Epidermal melanocyte (primary cell): ENCODE results near the gene PRIMA1.

Experiments used
- DNase-seq: peaks from one replicate; pipeline ENCODE4 v3.0.0; 2011; ENCODE audit warnings: low spot score; ENCODE audit not compliant: insufficient read length

The PRIMA1 gene

GRCh38 chr14:93797071-93797470 is 8.8 kb upstream of the PRIMA1 start:
- DNase-seq: no peak

DNA sequence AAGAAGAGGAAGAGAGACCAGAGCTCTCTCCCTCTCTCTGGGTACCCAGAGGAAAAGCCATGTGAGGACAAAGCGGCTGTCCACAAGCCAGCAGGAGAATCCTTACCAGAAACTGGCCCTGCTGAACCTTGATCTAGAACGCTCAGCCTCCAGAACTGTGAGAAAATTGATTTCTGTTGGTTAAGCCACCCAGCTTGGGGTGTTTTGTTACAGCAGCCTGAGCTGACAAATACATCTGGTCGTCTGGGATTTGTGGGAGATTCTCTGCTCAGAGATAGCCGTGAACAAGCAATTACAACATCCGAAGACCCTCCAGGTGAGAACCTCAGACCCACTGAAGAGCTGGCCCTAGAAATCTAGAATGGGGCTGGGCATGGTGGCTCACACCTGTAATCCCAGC is 6.5 kb upstream of the PRIMA1 start:
- DNase-seq: no peak

- DNase-seq: no peak
Observed at GRCh38 chr14:93793555-93794324, 5.5 kb upstream of the PRIMA1 start.

- DNase-seq: no peak
Observed at GRCh38 chr14:93792391-93792790, 4.1 kb upstream of the PRIMA1 start.

DNA sequence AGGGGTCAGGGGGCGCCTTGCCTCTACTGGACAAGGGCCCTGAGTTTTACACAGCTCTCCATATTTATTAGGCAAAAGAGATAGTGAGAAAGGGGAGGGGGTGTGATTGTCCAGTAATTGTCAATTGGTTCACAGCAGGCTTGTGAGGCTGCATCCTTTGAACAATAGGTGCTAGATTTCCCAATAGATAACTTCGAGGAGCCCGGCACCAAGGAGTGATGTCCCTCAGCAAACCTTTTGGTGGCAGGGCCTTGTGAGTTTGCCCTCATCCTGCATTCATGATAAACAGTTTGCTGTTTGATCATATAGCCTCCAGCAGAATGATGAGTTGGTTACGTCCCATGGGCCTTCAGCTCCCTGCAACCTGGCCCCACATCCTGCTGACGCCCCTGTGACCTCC is 2.7 kb upstream of the PRIMA1 start:
- no peak for DNase-seq

DNA sequence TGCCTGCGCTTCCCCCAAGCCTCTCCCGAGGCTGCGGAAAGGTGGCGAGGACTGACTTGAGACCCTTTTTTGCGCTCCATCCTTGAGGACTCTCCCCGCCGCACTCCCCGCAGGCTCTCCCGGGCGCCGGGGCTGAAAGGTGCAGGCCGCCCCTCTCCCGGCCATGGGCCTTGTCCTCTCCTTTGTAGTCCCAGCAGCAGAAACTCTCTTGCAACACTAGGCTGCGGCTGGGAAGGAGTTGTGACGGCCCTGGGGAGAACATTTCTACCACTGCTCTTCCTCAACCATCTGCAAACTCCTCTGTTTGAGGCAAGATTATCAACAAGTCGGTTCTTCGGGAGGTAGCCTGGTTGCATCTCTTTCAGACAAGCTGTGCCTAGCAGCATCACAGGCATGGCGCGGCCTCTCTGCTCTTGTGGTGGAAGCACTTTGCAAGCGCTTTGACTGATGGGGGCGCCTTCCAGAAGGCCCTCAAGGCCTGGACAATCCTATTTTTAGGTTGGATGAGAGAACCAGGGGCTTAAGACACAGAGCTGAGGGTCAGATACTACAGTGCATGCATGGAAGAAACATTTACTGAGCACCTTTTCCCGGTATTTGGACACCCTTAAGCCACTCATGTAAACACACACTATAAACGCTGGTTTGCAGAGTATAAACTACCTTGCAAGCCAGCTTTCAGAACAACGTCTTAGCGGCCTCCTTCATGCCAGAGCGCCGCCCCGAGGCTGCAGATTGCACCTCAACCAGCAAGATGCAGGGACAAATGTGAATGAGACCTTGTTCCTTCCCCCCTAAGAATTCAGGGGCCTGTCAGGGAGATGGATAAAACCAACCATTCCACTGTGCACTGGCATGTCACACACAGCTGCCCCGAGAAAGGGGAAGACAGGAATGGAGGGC is 1.2 kb upstream of the PRIMA1 start:
- no peak for DNase-seq

GRCh38 chr14:93788543-93789227 is 400 bp upstream of the PRIMA1 start:
- no peak for DNase-seq

- DNase-seq: no peak
Observed at GRCh38 chr14:93787465-93788292, 606 bp downstream of the PRIMA1 start.

GRCh38 chr14:93785423-93785822 is 2.9 kb downstream of the PRIMA1 start:
- no peak for DNase-seq

GRCh38 chr14:93784878-93785277 is 3.4 kb downstream of the PRIMA1 start:
- DNase-seq: no peak

GRCh38 chr14:93780813-93781400 is 7.4 kb downstream of the PRIMA1 start:
- DNase-seq: no peak

DNA sequence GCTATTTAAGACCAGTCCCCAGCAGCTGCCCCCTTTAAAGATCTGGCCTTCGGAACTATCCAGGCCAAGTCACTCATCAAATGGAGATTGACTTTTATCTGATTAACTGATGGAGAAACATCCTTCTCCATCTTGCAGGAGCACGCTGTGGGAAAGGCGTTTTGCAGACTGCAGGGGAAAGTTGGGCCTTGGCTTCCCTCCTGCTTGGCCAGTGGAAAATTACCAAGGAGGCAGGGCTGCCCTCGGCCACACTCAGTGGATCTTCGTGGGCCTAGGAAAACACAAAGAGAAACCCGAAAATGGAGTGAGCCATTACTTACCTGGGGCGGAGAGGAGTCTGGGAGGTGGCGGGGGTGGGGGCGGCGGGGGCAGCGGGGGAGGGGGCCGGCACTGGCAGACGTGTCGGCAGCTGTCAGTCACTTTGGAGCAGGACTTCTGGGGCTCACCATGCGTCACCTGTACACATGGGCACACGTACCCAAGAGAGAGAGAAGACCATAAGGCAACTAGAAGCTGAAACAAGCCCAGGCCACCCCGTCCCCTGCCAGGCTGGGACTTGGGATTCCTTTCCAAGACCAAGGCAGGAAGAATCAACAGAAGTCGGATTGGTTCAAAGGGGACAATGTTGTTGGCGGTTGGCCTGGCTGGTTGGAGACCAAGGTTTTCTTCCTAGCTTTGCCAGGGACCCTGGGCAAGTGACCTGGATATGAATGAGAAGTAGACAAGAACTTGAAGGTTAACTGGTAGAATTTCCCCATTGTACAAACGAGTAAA is 9.2 kb downstream of the PRIMA1 start:
- DNase-seq: no peak

DNA sequence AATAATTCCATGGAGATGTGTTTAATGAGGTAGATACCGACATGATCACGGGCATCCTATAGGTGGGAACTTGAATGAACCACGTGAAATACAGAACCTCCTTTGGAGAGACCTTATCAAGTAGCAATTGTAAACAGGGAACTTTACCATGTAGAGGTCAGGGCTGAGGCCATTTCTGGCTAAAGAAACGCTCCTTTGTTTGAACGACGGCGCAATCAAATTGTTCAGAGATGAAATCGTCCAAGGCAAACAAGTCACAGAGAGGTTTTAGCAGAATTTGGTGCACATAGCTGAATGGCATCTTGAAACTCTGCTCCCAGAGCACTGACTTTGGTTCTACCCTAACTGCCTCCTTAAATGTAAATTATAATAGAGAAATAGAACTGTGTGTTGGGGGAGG is 9.8 kb downstream of the PRIMA1 start:
- no peak for DNase-seq

DNA sequence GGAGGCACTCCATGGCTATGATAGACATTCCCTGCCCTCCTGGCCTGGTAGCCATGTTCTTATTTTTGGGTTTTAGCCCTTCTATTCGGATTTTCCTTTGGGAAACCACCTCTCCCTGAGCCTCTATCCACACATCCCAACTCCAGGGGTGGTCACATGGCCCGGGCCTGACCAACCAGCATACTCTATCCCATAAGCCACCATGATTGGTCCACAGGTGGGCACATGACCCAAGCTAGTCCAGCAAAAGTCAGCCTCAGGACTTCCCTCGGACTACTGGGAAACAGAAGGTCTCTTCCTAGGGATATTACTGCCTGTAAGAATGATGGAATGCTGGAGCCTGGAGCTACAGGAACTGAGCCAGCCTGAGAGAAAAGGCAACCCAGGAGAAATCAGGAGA is 12.5 kb downstream of the PRIMA1 start:
- DNase-seq: no peak

- DNase-seq: no peak
Observed at GRCh38 chr14:93775158-93775557, 13.1 kb downstream of the PRIMA1 start.

GRCh38 chr14:93772263-93772662 is 16.0 kb downstream of the PRIMA1 start:
- DNase-seq: no peak

DNA sequence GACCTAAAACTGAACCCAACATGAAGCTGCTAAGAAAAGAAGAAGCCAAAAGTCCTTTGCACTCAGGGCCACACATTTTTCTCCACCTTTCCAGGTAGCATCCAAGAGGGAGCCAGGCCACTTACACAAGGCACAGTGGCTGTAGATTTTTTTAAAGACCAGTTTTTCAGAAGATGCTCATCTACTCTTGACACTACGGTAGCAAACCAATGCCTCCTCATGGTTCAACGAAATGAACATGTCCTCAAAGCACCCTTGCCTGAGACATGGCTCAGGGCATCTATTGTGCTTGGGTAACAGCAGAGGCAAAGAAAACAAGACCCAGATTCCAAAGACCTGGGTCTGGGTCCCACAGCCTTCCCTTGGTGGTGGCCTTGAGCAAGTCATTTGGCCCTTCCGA is 22.3 kb downstream of the PRIMA1 start:
- DNase-seq: no peak

DNA sequence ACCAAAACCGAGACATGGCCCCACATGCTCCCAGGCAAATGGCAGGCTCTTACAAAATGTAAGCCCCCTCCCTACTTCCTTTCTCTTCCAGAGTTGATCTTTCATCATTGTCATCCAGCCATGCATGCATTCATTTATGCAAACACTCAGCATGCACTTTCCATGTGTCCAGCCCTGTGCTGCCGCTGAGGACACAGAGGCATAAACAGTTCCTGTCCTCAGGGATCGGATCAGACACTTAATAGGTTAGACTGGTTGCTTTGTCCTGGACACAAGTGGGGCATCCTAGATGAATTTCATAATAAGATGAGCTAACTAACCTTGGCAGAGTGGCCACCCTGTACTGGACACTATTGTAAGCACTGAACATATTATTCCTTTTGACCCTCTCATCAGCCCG is 23.1 kb downstream of the PRIMA1 start:
- DNase-seq: no peak

DNA sequence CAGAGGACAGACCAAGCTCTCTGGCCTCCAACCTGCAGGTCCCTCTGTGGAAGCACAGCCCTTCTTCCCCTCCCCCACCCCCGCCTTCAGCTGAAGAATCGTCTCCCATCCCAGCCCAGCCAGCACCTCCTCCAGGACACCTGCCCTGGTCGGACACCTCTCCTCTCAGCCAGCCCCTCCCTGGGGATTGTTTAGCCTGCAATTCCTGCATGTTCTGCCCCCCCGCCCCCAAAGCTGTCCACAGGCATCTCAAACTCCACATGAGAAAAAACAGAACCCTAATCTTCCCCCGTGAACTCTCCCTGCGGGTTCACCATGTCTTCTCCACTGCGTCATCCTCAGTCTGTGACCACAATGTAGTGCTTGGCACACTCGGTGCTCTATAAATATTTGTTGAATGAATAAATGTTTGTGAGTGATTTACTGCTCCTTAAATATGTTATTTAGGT is 24.1 kb downstream of the PRIMA1 start:
- no peak for DNase-seq

DNA sequence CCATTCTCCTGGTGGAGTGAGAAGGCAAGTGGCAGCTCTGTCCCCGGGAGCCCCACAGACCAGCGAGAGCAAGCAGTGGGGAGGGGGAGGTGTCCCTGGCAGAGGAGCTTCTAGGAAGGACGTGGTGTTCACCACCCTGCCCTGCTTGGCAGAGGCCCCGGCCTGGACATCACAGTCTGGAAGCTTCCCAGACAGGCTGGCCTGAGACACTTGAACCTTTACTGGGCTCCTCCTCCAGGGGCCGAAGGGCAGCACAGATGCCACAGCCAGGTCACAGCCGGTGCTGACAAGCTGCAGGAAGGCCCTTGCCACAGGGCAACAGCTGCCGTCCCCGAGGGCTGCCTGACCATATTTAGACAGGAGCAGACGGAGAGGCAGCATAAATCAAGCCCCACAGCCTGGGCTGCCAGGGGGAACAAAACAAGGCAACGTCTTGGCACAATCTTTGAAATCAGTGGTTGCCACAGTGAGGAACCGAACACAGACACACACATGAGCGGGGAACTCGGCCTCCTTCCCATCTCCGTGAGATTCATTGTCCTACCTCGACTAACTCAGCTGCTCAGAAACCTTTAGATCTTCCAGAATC is 28.5 kb downstream of the PRIMA1 start:
- no peak for DNase-seq
